Muscle layer of duodenum (tissue), 2 donors: ENCODE data around the gene SLC12A8.

ENCODE experiments used
- H3K27ac ChIP-seq: one replicate; pipeline ENCODE4 v1.7.0; 2013; ENCODE audit warnings: mild to moderate bottlenecking, low read length
- H3K27me3 ChIP-seq: one replicate; pipeline ENCODE4 v1.7.0; 2013; ENCODE audit warnings: low read depth, mild to moderate bottlenecking, control low read depth, low read length
- H3K36me3 ChIP-seq, 2 donors: one replicate each; pipeline ENCODE4 v1.7.0; 2013; ENCODE audit warnings: low read length in 2 of 2, control low read depth in 1 of 2, mild to moderate bottlenecking in 1 of 2; ENCODE audit not compliant: insufficient read depth in 2 of 2, control insufficient read depth in 1 of 2
- H3K4me1 ChIP-seq, 2 donors: one replicate each; pipeline ENCODE4 v1.7.0; 2013; ENCODE audit warnings: low read length in 2 of 2, mild to moderate bottlenecking in 2 of 2, control low read depth in 1 of 2, moderate library complexity in 1 of 2; ENCODE audit not compliant: insufficient read depth in 2 of 2, control insufficient read depth in 1 of 2
- H3K4me3 ChIP-seq, 2 donors: one replicate each; pipeline ENCODE4 v1.7.0; 2013; ENCODE audit warnings: low read length in 2 of 2, low read depth in 1 of 2, mild to moderate bottlenecking in 1 of 2
- H3K9me3 ChIP-seq, 2 donors: one replicate each; pipeline ENCODE4 v1.7.0; 2013; ENCODE audit warnings: low read length in 2 of 2, control low read depth in 1 of 2, mild to moderate bottlenecking in 1 of 2; ENCODE audit not compliant: control insufficient read depth in 1 of 2
- donor health status: healthy.

The SLC12A8 gene

GRCh38 chr3:125116311-125117080 is 96.1 kb downstream of the SLC12A8 start:
- Histone ChIP-seq H3K4me1 (peaks cover 4 to 34% of the 10 kb centered on the region in 2 donors), H3K4me3 (no peak overlapping the region), H3K27me3 (no peaks in the 10 kb centered on the region), H3K36me3 (no peaks in the 10 kb centered on the region), H3K27ac (no peak overlapping the region), H3K9me3 (no peaks in the 10 kb centered on the region)

GRCh38 chr3:125115640-125116039 is 96.9 kb downstream of the SLC12A8 start:
- Histone ChIP-seq H3K9me3 (no peaks in the 10 kb centered on the region), H3K4me3 (no peak overlapping the region), H3K27ac (no peak overlapping the region), H3K4me1 (peaks cover 4 to 26% of the 10 kb centered on the region in 2 donors), H3K36me3 (no peaks in the 10 kb centered on the region), H3K27me3 (no peaks in the 10 kb centered on the region)

DNA sequence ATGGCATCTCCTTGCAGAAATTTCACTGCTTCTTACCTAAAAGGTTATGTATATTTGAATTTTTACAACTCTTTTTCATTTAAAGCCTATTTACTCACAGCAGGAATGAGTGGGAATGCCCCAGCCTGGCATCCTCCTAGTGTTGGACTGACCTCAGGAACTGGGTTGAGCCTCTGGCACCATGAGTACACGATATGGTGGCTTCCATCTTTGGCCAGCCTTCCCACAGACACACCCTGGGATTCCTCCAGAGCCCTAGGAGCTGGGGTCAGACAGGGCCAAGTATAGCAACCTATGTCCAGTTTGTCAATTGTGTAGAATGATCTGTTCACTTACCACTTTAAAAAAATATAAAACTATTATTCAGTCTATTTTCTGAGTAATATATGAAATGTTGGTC is 99.6 kb downstream of the SLC12A8 start:
- H3K27ac ChIP-seq = no peak overlapping the region
- H3K4me3 ChIP-seq = no peak overlapping the region
- H3K4me1 ChIP-seq = peaks cover 4 to 22% of the 10 kb centered on the region in 2 donors
- H3K36me3 ChIP-seq = no peaks in the 10 kb centered on the region
- no peaks in the 10 kb centered on the region for H3K9me3 ChIP-seq
- no peaks in the 10 kb centered on the region for H3K27me3 ChIP-seq

- no peaks in the 10 kb centered on the region for H3K9me3 ChIP-seq
- H3K36me3 ChIP-seq = no peaks in the 10 kb centered on the region
- no peak overlapping the region for H3K4me3 ChIP-seq
- H3K4me1 ChIP-seq = peaks cover 4 to 5% of the 10 kb centered on the region in 2 donors
- no peaks in the 10 kb centered on the region for H3K27me3 ChIP-seq
- H3K27ac ChIP-seq = no peak overlapping the region
These were observed 101.6 kb downstream of the SLC12A8 start for GRCh38 chr3:125110876-125111480.

DNA sequence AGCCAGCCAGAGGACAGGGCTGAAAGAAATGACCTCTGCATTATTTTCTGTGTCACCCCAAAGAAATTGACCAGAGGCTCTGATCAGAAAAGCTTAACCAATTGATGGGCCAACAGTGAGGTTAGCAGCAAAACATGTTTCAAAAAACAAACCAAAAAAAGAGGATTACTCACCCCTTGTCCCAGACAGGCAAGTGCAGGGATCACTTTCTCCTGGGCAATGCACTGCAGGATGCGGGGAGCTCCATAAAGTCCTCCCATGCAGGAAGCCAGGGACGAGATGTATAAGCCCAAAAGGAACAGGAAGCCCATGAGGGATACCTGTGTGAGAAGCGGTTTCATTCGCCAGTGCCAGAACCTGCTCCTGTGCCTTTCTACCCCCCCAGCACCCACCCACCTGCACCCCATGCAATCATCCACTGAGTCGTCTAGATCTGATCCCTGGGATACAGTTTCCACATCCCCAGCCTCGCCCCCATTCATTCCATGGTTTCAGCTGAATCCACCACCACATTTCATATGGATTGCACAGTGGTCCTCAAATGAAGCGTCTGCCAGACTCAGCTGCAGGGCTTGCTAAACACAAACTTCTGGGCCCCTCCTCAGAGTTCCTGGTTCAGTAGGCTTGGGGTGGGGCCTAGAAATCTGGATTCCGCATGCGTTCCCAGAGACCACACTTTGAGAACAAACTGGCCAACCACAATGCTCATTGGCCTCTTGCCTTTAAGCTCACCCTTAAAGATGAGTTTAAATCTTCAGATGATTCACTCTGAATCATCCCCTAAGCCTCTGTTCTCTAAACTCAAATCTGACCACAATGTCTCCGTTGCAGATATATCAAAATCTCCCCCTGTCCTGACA is 102.3 kb downstream of the SLC12A8 start:
- no peaks in the 10 kb centered on the region for H3K4me1 ChIP-seq
- no peaks in the 10 kb centered on the region for H3K27me3 ChIP-seq
- H3K36me3 ChIP-seq = no peaks in the 10 kb centered on the region
- H3K4me3 ChIP-seq = no peak overlapping the region
- no peak overlapping the region for H3K27ac ChIP-seq
- H3K9me3 ChIP-seq = peaks cover 0 to 1% of the 10 kb centered on the region in 2 donors

DNA sequence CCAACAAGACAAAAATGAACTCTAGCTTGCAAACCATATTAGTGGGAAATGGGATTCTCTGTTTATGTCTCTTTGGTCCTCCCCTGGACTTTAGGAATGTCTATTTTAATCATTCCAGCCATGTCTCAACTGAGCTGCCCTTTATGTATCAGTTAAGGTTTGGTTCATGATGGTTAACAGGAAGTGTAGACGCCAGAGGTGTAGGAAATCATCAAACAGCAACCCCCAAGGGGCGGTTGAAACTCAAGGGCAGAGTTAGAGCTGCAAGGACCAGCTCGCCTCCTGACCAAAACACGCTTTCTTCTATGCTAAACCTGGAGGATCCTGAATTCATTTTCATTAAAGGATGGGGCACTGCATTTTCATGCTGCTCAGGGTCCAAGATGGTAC is 103.0 kb downstream of the SLC12A8 start:
- H3K9me3 ChIP-seq = peaks cover 0 to 4% of the 10 kb centered on the region in 2 donors
- no peaks in the 10 kb centered on the region for H3K27me3 ChIP-seq
- H3K4me3 ChIP-seq = no peak overlapping the region
- no peaks in the 10 kb centered on the region for H3K4me1 ChIP-seq
- H3K36me3 ChIP-seq = no peaks in the 10 kb centered on the region
- no peak overlapping the region for H3K27ac ChIP-seq

DNA sequence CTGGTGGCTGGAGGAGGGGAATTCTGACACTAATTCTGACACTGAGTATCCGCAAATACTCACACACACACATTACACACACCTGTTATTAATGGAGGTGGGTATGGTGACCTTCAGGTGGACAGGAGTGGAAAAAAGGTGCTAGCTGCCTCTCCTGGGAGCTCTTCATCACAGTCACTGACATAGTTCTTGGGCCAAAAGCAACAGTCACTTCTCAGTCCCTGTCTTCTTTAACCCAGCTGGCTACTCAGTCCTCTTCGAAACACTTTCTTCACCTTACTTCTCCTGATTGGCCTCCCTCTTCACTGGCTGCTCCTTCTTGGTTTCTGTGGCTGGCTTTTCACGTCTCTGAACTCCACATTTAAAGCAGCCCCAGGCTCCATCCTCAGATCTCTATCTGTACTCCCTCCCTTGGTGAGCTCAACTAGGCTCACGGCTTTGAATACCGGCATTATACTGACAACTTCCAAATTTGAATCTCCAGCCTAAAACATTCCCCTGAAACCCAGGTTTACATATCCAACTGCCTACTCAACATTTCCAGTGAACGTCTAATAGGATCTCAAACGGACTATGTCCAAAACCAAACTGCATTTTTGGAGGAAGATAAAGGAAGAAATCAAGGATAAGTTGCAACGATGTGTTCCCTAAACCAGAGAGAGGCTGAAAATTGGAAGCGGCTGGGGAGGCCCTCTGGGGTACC is 103.6 kb downstream of the SLC12A8 start:
- Histone ChIP-seq H3K27ac (no peak overlapping the region), H3K27me3 (no peaks in the 10 kb centered on the region), H3K4me1 (no peaks in the 10 kb centered on the region), H3K9me3 (peaks cover 0 to 4% of the 10 kb centered on the region in 2 donors), H3K4me3 (no peak overlapping the region), H3K36me3 (no peaks in the 10 kb centered on the region)

DNA sequence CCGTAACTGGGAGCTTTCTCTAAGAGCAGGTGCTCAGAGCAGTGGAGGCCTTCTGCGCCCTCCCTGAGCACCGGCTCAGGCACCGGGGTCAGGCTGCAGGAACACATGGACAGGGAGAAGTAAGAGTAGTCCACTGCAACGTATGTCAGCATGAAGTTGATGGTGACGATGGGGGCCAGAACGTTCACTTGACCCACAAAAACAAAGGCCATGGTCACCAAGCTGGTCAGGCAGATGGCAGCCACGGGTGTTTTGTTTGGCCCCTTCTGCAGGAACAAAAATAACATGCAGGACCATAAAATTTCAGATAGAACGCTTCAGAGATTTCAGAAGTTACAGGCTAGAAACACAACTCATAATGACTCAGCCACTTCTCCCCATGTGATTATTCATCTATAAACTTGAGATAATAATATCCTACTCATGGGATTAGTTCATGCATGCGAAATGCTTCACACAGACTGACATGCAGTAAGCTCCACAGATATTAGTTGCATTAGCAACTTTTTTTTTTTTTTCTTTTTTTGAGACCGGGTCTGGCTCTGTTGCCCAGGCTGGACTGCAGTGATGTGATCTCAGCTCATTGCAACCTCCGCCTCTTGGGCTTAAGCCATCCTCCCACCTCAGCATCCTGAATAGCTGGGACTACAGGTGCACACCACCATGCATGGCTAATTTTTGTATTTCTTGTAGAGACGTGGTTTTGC is 104.5 kb downstream of the SLC12A8 start:
- Histone ChIP-seq H3K27me3 (no peaks in the 10 kb centered on the region), H3K4me3 (no peak overlapping the region), H3K4me1 (no peaks in the 10 kb centered on the region), H3K36me3 (no peaks in the 10 kb centered on the region), H3K27ac (no peak overlapping the region), H3K9me3 (peaks cover 0 to 4% of the 10 kb centered on the region in 2 donors)

GRCh38 chr3:125107363-125107762 is 105.2 kb downstream of the SLC12A8 start:
- Histone ChIP-seq H3K27me3 (no peaks in the 10 kb centered on the region), H3K4me3 (no peak overlapping the region), H3K4me1 (no peaks in the 10 kb centered on the region), H3K9me3 (peaks cover 0 to 4% of the 10 kb centered on the region in 2 donors), H3K27ac (no peak overlapping the region), H3K36me3 (no peaks in the 10 kb centered on the region)

DNA sequence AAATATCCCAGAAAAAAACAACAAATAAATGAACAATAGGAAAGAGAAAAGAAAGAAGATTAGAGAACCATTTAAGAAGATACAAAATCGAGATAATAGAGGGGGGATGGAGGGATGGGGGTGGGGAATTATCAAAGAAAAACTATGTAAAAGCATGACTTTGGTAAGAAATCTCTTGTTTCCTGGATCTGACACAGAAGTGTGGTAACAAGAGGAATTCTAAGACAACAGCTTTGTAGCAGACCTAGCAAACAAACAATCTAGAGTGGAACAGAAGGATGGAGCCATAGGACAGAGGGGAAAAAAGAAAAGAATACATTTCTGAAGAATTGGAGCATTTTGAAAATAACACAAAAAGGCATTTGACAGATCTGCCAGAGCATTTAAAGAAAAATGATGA is 107.4 kb downstream of the SLC12A8 start:
- Histone ChIP-seq H3K9me3 (peaks cover 0 to 4% of the 10 kb centered on the region in 2 donors), H3K4me1 (no peaks in the 10 kb centered on the region), H3K27me3 (no peaks in the 10 kb centered on the region), H3K27ac (no peak overlapping the region), H3K4me3 (no peak overlapping the region), H3K36me3 (no peaks in the 10 kb centered on the region)
